HG02759 (cell line): ENCODE measurements around the gene TIMP3.

Experiments used
- ATAC-seq: cut with Tn5 transposase; IDR thresholded peaks from one replicate; pipeline ENCODE4 v1.9.1; 2021; ENCODE audit warnings: mild to moderate bottlenecking, moderate library complexity; ENCODE audit not compliant: unreplicated experiment

Gene TIMP3

DNA sequence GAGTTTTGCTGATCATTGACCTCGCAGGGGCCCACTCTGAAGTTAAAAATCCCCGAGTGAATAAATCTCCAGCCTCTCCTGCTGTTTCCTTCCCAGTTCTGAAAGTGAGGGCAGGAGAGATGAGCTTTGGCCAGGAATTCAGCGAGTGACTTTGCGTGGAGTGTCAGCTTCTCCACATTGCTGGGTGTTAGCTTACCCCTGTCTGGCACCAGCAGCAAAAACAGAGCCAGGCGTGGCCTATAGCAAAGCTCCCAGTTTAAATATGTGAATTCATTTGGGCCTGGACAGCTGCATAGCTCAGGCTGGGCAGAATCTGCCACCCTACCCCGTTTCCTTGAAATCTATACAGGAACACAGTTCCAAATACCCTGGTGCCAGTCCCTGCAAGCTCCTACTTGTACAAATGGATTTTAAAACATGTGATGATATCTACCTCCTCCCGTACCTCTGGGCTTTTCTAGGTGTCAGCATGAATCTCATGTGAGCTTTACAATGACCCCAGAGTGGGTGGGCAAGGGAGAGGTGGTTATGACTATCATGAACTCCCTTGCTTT, 25.6 kb downstream of the TIMP3 start:
- no peak for ATAC-seq

DNA sequence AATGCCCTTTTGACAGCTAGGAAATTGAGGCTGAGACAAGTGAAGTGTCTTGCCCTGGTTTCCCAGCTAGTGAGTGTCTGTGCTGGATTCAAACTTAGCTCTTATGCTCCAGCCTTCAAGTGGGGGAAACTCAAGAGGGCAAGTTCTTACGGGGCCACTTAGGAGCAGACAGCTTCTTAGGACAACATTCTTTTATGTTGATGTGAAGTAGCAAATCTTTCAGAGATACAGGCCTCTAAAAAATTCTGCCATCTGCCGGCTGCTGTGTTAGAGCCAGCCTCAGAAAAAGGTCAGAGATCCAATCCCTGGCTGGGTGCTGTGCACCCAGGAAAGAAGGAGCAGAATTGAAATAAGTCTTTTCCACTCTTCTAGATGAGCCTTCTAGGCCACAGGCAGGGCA, 26.6 kb downstream of the TIMP3 start:
- ATAC-seq, result no peak

GRCh38 chr22:32828561-32828960, 27.1 kb downstream of the TIMP3 start:
- no peak for ATAC-seq

DNA sequence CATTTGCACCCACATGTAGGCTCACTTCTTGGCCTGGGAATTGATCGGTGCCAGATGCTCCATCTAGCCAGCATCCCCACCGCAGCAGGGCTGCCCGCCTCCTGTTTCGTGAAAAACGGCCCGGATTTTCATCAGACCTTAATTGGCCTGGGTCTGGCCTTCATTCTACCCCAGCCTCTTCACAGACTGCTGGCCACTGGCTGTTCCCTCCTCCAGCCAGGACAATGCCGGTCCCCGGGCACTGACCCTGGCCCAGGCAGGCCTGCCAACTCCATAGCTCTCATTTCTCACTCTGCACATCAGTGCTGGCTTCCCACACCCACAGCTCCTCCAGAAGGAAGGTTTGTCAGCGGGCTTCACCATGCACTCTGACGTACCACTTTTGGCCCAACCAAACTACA, 27.9 kb downstream of the TIMP3 start:
- no peak for ATAC-seq

DNA sequence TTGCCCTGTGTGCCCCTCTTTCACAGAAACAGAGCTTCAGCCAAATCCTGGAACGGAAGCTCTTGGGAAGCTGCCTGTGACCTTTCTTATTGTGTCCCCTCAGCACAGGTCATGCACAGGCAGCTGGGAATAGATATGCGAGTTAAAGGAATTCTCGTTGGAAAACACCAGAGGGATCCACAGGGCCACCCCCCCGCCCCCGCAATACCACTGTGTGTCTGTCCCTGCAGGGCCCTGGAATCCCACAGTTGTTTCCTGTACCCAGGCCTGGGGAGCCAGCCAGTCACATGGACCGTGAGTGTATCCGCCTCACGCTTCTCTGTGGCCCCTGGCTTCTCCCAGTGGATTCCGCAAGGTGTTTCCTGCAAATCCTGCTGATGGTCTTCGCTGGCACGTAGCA, 29.0 kb downstream of the TIMP3 start:
- ATAC-seq, result no peak

DNA sequence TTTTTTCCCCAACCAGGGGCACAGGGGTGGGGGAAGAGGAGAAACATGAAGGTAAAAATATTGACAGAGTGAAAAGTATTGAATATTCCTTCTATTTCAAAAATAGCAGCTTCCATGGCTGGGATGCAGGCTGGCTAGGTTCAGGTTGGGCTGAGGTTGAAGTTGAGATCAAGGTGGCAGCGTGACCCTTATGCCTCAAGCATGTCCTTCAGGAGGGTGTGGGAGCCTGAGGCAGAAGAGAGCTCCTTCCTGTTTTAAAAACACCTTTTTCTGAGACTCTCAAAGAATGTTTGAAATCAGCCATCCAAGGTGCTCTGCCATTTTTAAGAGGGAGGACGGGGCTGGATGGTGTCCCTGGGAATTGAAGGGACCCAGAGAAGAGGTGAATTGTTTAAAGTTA, 29.5 kb downstream of the TIMP3 start:
- no peak for ATAC-seq

DNA sequence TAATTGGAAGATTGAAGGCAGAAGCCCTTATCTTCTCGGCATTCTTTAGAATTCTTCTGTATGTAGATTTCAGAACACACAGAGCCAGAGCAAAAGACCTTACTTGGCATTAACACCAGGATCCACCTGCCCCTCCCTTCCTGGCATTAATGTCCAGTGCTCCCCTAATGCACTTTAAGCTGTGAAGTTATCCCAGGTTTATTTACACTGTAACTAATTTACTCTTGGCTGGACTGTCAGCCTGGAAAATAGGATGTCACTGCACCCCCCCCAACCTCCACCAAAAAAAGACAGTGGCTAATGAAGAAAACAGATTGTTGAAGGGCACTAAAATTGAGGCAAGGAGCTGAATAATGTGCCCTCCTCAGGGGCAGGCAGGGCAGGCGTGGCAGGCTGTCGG, 30.1 kb downstream of the TIMP3 start:
- ATAC-seq, result no peak

GRCh38 chr22:32832174-32832573, 30.7 kb downstream of the TIMP3 start:
- ATAC-seq, result no peak

DNA sequence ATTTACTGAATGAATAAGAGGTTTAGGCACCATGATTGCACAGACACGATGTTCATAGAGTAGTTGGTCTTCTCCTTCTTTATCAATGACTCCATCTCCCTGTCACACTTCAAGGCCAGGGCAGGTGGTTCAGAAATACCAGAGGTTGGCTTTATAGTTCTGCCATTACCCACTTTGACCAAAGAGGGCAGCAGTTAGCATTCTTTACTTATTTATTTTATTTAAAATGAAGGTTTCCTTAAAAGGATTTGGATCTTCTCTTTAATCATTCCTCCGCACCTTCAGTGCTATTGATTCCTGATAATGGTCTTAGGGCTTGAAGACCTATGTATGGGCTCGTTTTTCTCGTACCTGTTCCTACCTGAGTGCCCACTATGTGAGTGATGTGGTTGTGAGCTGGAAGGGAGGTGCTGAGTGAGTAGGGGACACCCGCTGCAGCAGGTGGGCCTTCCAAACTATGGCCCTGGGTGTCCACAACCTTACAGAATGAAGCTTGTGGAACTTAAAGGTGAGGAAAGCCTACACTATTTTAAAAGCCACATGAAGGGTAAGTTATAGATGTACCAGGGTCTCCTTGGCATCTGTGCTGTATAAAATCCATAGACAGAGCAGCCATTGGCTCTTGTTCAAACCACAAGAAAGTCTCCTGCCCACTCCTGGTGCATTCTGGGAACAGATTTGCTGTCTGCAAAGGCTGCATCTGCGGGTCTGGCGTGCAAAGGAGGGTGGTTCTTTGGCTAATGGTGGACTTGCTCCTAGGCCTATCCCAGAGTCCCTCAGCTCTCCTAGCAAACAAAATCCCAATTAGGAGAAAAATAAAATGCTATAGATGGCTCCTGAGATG, 35.0 kb downstream of the TIMP3 start:
- no peak for ATAC-seq

DNA sequence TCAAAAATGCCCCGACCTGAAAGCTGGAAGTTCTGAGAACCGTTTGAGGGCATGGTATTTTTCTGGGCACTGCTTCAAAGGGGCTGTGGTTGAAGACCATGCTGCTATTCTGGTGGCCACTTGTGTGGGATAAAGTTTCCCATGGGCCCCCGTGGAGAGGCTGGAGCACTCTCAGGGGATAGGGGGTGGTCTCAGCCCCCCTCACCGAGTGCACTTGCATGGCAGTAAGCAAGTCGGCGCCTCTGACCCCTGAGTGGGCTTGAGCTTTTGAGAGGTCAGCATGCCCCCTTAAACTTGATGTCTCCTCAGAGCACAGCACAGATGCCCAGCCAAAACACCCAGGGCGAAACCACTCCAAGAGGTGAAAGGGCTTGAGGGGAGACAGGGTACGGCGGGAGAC, 35.6 kb downstream of the TIMP3 start:
- ATAC-seq, result no peak

GRCh38 chr22:32837803-32838202, 36.3 kb downstream of the TIMP3 start:
- no peak for ATAC-seq

- no peak for ATAC-seq
Observed at GRCh38 chr22:32839831-32840584, 38.5 kb downstream of the TIMP3 start.

DNA sequence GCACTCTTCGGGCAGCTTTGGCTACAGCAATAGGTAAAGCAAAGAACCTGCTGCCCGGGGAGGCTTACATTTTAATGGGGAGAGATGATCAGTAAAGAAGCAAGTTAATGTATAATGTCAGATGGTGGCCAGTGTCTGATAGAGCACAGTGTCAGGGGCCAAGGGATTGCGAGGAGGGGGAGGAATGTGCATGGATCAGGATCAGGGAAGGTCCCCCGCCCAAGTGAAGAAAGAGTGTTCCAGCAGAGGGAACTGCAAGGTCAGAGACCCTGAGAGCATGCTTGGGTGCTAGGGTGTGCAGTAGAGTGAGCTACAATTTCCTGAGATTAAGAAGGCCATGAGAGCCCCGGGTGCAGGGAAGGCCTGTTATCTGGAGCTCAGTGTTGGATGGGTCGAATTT, 39.7 kb downstream of the TIMP3 start:
- no peak for ATAC-seq

- no peak for ATAC-seq
Observed at GRCh38 chr22:32842486-32842885, 41.0 kb downstream of the TIMP3 start.

DNA sequence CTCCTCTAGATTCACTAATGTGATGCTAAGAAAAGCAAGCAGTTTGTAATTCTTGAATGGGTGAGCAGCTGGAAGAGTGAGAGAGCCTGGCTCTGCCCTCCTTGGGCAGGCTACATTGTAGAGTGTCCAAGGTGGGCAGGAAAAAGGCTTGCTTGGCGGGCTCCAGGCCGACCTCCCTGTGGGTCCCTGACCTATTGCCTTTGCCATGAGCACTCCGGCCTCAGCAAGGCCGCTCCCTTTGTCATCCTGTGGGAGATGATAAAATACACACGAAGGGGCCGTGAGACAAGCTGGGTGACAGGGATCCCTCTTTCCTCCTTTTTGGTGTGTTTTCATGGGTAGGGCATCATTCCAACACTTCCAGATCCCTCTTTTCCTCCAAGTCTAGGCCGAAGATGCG, 41.8 kb downstream of the TIMP3 start:
- no peak for ATAC-seq

DNA sequence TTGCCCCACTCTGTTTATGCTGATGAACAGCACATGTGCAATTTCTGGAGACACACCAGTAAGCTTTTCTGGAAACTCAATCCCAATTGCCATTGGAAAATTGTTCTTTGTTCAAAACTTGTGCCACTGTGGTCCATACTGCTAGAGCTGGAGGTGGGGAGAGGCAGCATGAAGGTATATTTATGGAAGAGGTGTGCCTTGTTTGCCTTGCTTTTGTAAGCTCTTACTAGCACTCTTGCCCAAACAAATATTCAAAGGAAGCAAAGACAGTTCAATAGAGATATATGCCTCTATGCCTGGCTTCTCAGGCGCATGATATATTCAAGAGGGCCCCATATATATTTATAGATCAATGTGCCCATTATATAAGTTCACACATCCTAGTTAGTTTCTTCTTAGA, 42.7 kb downstream of the TIMP3 start:
- no peak for ATAC-seq

DNA sequence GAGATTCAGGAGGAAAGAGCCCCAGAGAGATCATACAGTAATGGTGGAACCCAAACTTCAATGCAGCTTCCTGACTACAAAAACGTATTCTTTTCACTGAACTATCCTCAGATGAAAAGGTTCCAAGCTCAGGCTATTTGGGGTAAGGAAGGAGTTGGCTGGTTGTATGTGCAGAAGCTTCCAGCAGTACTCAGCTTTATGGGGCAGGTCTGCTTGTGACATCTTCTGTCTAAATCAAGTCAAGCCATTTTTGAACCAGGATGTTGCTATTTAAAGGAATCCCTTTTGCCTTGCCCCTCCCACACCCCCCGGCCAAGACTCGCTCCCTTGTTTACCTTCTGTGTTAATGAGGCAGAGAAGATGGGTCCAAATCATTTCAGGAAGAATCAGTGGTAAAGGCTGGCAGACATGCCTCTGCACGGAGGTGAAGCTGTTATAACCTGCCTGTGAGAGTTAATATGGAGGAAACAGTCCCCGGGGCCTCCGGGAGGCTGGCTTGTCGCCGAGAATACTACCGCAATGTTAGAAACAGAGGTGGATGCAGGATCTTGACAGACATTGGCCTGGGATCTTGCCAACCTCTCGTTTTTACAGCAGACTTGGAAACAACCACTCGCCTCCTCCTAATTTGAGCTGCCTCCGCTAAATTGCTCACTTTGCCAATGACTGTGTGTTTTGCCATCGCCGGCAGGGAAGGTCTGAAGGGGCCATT, 45.4 kb downstream of the TIMP3 start:
- ATAC-seq, result no peak

- no peak for ATAC-seq
Observed at GRCh38 chr22:32848226-32848625, 46.7 kb downstream of the TIMP3 start.

- no peak for ATAC-seq
Observed at GRCh38 chr22:32849501-32849900, 48.0 kb downstream of the TIMP3 start.

GRCh38 chr22:32850157-32850556, 48.7 kb downstream of the TIMP3 start:
- ATAC-seq, result no peak
